ENCODE results near the gene MAGI2. TPM values are rescaled to one million over a fixed set of nuclear protein-coding genes. Genes with fewer than 3 reads are reported as not detected.

MAGI2 gene
- total RNA-seq, 1 experiment from 2014 or later = 0.07 TPM

- TF ChIP-seq CTCF (IDR thresholded peaks at IDR 0.05; ENCODE audit: unreplicated experiment) = no peak
- no peak for DNase-seq (ENCODE audit: unreplicated experiment)
- ChIA-PET CTCF (no interaction called here), POLR2A (no interaction called here)
- H3K4me3 Mint-ChIP-seq (ENCODE audit: unreplicated experiment) = no peak overlapping the region
- H3K4me1 Mint-ChIP-seq (ENCODE audit: insufficient read depth, unreplicated experiment) = no peaks in the 10 kb centered on the region
- no peaks in the 10 kb centered on the region for H3K9me3 Mint-ChIP-seq (ENCODE audit: unreplicated experiment)
- H3K27ac Mint-ChIP-seq (ENCODE audit: low read depth, unreplicated experiment) = no peak overlapping the region
- no TSS peak for BruUV-seq (replicated peaks)
- intact Hi-C loops (cut with micrococcal nuclease) = no loop called here
- no peaks in the 10 kb centered on the region for H3K36me3 Mint-ChIP-seq (ENCODE audit: insufficient read depth, unreplicated experiment)
- H3K27me3 Mint-ChIP-seq (ENCODE audit: insufficient read depth, unreplicated experiment) = peaks cover 66% of the 10 kb centered on the region
Measured at GRCh38 chr7:78170815-78171214, 1282.7 kb downstream of the MAGI2 start.

GRCh38 chr7:78169992-78170391 lies 1283.5 kb downstream of the MAGI2 start:
- H3K9me3 Mint-ChIP-seq (ENCODE audit: unreplicated experiment) = no peaks in the 10 kb centered on the region
- TF ChIP-seq CTCF (IDR thresholded peaks at IDR 0.05; ENCODE audit: unreplicated experiment) = no peak
- H3K27me3 Mint-ChIP-seq (ENCODE audit: insufficient read depth, unreplicated experiment) = peaks cover 67% of the 10 kb centered on the region
- ChIA-PET CTCF (interaction anchor here (1.2 kb wide), 1 partner anchor 9 kb away, joined by 3 read pairs; no protein-coding TSS in a partner anchor), POLR2A (no interaction called here)
- intact Hi-C loops (cut with micrococcal nuclease) = no loop called here
- no TSS peak for BruUV-seq (replicated peaks)
- no peaks in the 10 kb centered on the region for H3K4me1 Mint-ChIP-seq (ENCODE audit: insufficient read depth, unreplicated experiment)
- DNase-seq (ENCODE audit: unreplicated experiment) = no peak
- H3K27ac Mint-ChIP-seq (ENCODE audit: low read depth, unreplicated experiment) = no peak overlapping the region
- H3K4me3 Mint-ChIP-seq (ENCODE audit: unreplicated experiment) = no peak overlapping the region
- no peaks in the 10 kb centered on the region for H3K36me3 Mint-ChIP-seq (ENCODE audit: insufficient read depth, unreplicated experiment)

- H3K9me3 Mint-ChIP-seq (ENCODE audit: unreplicated experiment) = no peaks in the 10 kb centered on the region
- intact Hi-C loops (cut with micrococcal nuclease) = no loop called here
- H3K4me3 Mint-ChIP-seq (ENCODE audit: unreplicated experiment) = no peak overlapping the region
- POLR2A ChIA-PET = no interaction called here
- no peaks in the 10 kb centered on the region for H3K36me3 Mint-ChIP-seq (ENCODE audit: insufficient read depth, unreplicated experiment)
- H3K27me3 Mint-ChIP-seq (ENCODE audit: insufficient read depth, unreplicated experiment) = peaks cover 67% of the 10 kb centered on the region
- H3K4me1 Mint-ChIP-seq (ENCODE audit: insufficient read depth, unreplicated experiment) = no peaks in the 10 kb centered on the region
- no peak for TF ChIP-seq CTCF (IDR thresholded peaks at IDR 0.05; ENCODE audit: unreplicated experiment)
- CTCF ChIA-PET = no interaction called here
- no peak overlapping the region for H3K27ac Mint-ChIP-seq (ENCODE audit: low read depth, unreplicated experiment)
- no peak for DNase-seq (ENCODE audit: unreplicated experiment)
- no TSS peak for BruUV-seq (replicated peaks)
Measured at GRCh38 chr7:78168865-78169264, 1284.6 kb downstream of the MAGI2 start.

GRCh38 chr7:78167860-78168259 lies 1285.6 kb downstream of the MAGI2 start:
- no peak for TF ChIP-seq CTCF (IDR thresholded peaks at IDR 0.05; ENCODE audit: unreplicated experiment)

More at GRCh38 chr7:78167860-78168259, 1285.6 kb downstream of the MAGI2 start:
- Mint-ChIP-seq H3K36me3 (ENCODE audit: insufficient read depth, unreplicated experiment) (no peaks in the 10 kb centered on the region), H3K27me3 (ENCODE audit: insufficient read depth, unreplicated experiment) (peaks cover 67% of the 10 kb centered on the region), H3K4me1 (ENCODE audit: insufficient read depth, unreplicated experiment) (no peaks in the 10 kb centered on the region), H3K27ac (ENCODE audit: low read depth, unreplicated experiment) (no peak overlapping the region), H3K4me3 (ENCODE audit: unreplicated experiment) (no peak overlapping the region), H3K9me3 (ENCODE audit: unreplicated experiment) (no peaks in the 10 kb centered on the region)
- no peak for DNase-seq (ENCODE audit: unreplicated experiment)
- no TSS peak for BruUV-seq (replicated peaks)
- CTCF ChIA-PET = interaction anchor here (0.9 kb wide), 1 partner anchor 15 kb away, joined by 5 read pairs; no protein-coding TSS in a partner anchor
- intact Hi-C loops (cut with micrococcal nuclease) = no loop called here
- POLR2A ChIA-PET = no interaction called here

All from MCF 10A (cell line).